Gastrocnemius medialis (tissue), 4 donors: ENCODE measurements around the gene CLRN1. TPM values are rescaled to one million over a fixed set of nuclear protein-coding genes. Genes with fewer than 3 reads are reported as not detected.

Source experiments
- ATAC-seq, 2 donors: fragments of 150-250 bp; one replicate each; pipeline ENCODE4 v1.9.1; 2016
- DNase-seq, 2 donors: peaks; one replicate each; pipeline ENCODE4 v3.0.0-alpha.2; 2019
- H3K27ac ChIP-seq, 4 donors: fragments of 200-600 bp; sonication (generic); 1 replicate in 1 of 4; 2 replicates in 3 of 4; pipeline ENCODE4 v1.5.1; 2016 to 2018; ENCODE audit warnings: mild to moderate bottlenecking in 2 of 4, moderate library complexity in 1 of 4
- H3K27me3 ChIP-seq, 3 donors: fragments of 200-600 bp; sonication (generic) in 2 of 3; 1 replicate in 1 of 3; 2 replicates in 2 of 3; pipeline versions ENCODE4 v1.5.1 to v1.6.0; 2016 to 2019; ENCODE audit warnings: mild to moderate bottlenecking in 1 of 3, moderate library complexity in 1 of 3
- H3K36me3 ChIP-seq, 2 donors: fragments of 200-600 bp; sonication (generic) in 1 of 2; one replicate each; pipeline ENCODE4 v1.5.1; 2017 to 2018
- H3K4me1 ChIP-seq, 2 donors: fragments of 200-600 bp; sonication (generic) in 1 of 2; one replicate each; pipeline ENCODE4 v1.5.1; 2016 to 2017; ENCODE audit warnings: mild to moderate bottlenecking in 2 of 2
- H3K4me3 ChIP-seq, 4 donors: fragments of 200-600 bp; sonication (generic) in 3 of 4; 1 replicate in 1 of 4; 2 replicates in 3 of 4; pipeline ENCODE4 v1.5.1; 2016 to 2019; ENCODE audit warnings: mild to moderate bottlenecking in 2 of 4
- H3K9me3 ChIP-seq, 3 donors: fragments of 200-600 bp; sonication (generic) in 2 of 3; 1 replicate in 1 of 3; 2 replicates in 2 of 3; pipeline ENCODE4 v1.5.1; 2016 to 2019
- POLR2A ChIP-seq, 2 donors: fragments of 450-650 bp; IDR thresholded peaks; one replicate each; pipeline ENCODE4 v1.6.1; 2017; ENCODE audit warnings: antibody characterized with exemption in 2 of 2, mild to moderate bottlenecking in 2 of 2, moderate library complexity in 2 of 2
- in situ Hi-C, 4 donors: fragments of 200-750 bp; cut with MboI; loops; one replicate each; pipeline versions ENCODE4 v1.15.0 to v1.8.0; 2017; ENCODE audit warnings: low sequenced_read_pairs in 4 of 4
- intact Hi-C: fragments of 100-400 bp; cut with DNase I; formaldehyde crosslinking; loops from one replicate; pipeline ENCODE4 v1.15.1; 2023; ENCODE audit warnings: low total_unique reads
- total RNA-seq, 4 donors: library from RNA; depleted of rRNA; stranded (reverse); fragments of >200 nt; gene quantifications; one replicate each; pipeline versions ENCODE4 v1.1.0 to v1.2.3, GENCODE V29; 2016
- TF ChIP-seq, protein P1 (sequence below), 5 experiments: fragments of 450-650 bp in 3 of 5; fragments of 200-600 bp in 2 of 5; sonication (generic) in 2 of 5; IDR thresholded peaks in 4 of 5; conservative IDR thresholded peaks in 1 of 5; 1 replicate in 4 of 5; 2 replicates in 1 of 5; pipeline ENCODE4 v1.5.1; 2016 to 2019; ENCODE audit warnings: antibody characterized with exemption in 5 of 5, mild to moderate bottlenecking in 3 of 5, moderate library complexity in 3 of 5

The CLRN1 gene
- total RNA-seq, 4 donors from 2014 or later, result not detected

DNA sequence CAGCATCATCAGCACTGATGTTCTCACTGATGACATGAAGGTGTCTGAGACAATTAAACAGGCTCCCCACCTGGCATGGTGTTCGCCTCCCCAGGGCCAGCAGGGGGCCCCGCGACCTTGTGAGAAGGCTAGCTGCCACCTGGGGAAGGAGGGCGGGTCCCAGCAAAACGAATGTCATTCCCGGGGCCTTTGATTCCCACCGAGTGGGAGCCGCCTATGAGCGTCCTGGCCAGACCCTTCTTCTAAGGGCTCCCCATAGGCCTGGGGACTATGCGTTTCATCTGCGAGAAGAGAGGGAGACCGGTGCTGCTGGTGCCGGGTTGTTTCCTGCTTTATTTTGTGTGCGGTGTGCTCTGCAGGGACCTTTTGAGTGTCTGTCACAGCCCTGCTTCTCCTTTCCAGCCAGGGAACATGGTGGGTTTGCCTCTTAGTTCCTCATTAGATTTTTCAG lies 46.8 kb downstream of the CLRN1 start:
- in situ Hi-C loops, result no loop called here
- intact Hi-C loops, result loop anchor here (5.0 kb wide), 1 partner anchor 222 kb away; no protein-coding TSS in a partner anchor
- H3K27me3 ChIP-seq, result peaks cover 0 to 3% (median 0%) of the 10 kb centered on the region in 3 donors
- no peak overlapping the region for H3K4me3 ChIP-seq
- no peak overlapping the region for H3K27ac ChIP-seq
- no peak for DNase-seq
- H3K4me1 ChIP-seq, result no peaks in the 10 kb centered on the region
- no peaks in the 10 kb centered on the region for H3K9me3 ChIP-seq
- TF ChIP-seq POLR2A (IDR thresholded peaks at IDR 0.05), result no peak
- TF ChIP-seq, protein P1, sequence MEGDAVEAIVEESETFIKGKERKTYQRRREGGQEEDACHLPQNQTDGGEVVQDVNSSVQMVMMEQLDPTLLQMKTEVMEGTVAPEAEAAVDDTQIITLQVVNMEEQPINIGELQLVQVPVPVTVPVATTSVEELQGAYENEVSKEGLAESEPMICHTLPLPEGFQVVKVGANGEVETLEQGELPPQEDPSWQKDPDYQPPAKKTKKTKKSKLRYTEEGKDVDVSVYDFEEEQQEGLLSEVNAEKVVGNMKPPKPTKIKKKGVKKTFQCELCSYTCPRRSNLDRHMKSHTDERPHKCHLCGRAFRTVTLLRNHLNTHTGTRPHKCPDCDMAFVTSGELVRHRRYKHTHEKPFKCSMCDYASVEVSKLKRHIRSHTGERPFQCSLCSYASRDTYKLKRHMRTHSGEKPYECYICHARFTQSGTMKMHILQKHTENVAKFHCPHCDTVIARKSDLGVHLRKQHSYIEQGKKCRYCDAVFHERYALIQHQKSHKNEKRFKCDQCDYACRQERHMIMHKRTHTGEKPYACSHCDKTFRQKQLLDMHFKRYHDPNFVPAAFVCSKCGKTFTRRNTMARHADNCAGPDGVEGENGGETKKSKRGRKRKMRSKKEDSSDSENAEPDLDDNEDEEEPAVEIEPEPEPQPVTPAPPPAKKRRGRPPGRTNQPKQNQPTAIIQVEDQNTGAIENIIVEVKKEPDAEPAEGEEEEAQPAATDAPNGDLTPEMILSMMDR (IDR thresholded peaks at IDR 0.05 in 4 of 5, conservative IDR thresholded peaks at IDR 0.05 in 1 of 5), result no peak
- ATAC-seq, result no peak
- H3K36me3 ChIP-seq, result no peaks in the 10 kb centered on the region

GRCh38 chr3:150922611-150923010 lies 49.9 kb downstream of the CLRN1 start:
- intact Hi-C loops, result no loop called here

GRCh38 chr3:150921209-150921608 lies 51.3 kb downstream of the CLRN1 start:
- DNase-seq (no peak), ATAC-seq (no peak)
- Histone ChIP-seq H3K36me3 (no peaks in the 10 kb centered on the region), H3K4me1 (no peaks in the 10 kb centered on the region), H3K27ac (no peak overlapping the region), H3K4me3 (no peak overlapping the region), H3K27me3 (peaks cover 0 to 3% (median 0%) of the 10 kb centered on the region in 3 donors), H3K9me3 (no peaks in the 10 kb centered on the region)
- TF ChIP-seq, protein P1 (IDR thresholded peaks at IDR 0.05 in 4 of 5, conservative IDR thresholded peaks at IDR 0.05 in 1 of 5), result no peak
- no peak for TF ChIP-seq POLR2A (IDR thresholded peaks at IDR 0.05)
- in situ Hi-C loops, result loop anchor here in 1 of 4 donors (25.0 kb wide), 1 partner anchor 216 kb away; no protein-coding TSS in a partner anchor
- intact Hi-C loops, result no loop called here

More at GRCh38 chr3:150922611-150923010, 49.9 kb downstream of the CLRN1 start:
- in situ Hi-C loops, result loop anchor here in 1 of 4 donors (25.0 kb wide), 1 partner anchor 215 kb away; no protein-coding TSS in a partner anchor
- TF ChIP-seq, protein P1 (IDR thresholded peaks at IDR 0.05 in 4 of 5, conservative IDR thresholded peaks at IDR 0.05 in 1 of 5), result no peak
- Histone ChIP-seq H3K27ac (no peak overlapping the region), H3K36me3 (no peaks in the 10 kb centered on the region), H3K4me1 (no peaks in the 10 kb centered on the region), H3K9me3 (no peaks in the 10 kb centered on the region), H3K27me3 (peaks cover 0 to 3% (median 0%) of the 10 kb centered on the region in 3 donors), H3K4me3 (no peak overlapping the region)
- DNase-seq (no peak), ATAC-seq (no peak)

DNA sequence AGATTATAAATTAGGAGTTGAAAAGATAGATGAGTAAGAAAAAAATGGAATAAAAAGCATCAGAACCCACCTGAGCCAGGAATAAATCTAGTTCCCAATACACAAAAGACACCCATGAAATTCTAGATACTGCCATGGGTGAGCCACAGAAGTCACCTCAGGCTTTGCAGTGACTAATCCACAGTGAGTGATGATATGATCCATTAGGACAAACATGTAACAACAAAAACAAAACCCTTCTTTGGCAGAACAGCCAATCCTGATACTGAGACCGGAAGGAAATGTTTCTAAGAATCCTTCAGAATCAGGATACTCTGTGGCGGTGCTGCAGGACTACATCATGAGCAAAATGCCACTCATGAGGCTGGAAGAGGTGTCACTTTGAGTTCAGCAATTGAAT lies 52.3 kb downstream of the CLRN1 start:
- in situ Hi-C loops, result loop anchor here in 1 of 4 donors (25.0 kb wide), 1 partner anchor 217 kb away; no protein-coding TSS in a partner anchor
- intact Hi-C loops, result no loop called here

More for the DNA sequence above, 52.3 kb downstream of the CLRN1 start:
- no peaks in the 10 kb centered on the region for H3K27me3 ChIP-seq
- no peaks in the 10 kb centered on the region for H3K36me3 ChIP-seq
- H3K9me3 ChIP-seq, result no peaks in the 10 kb centered on the region
- DNase-seq, result no peak
- no peak overlapping the region for H3K27ac ChIP-seq
- TF ChIP-seq, protein P1 (IDR thresholded peaks at IDR 0.05 in 4 of 5, conservative IDR thresholded peaks at IDR 0.05 in 1 of 5), result no peak
- no peak for TF ChIP-seq POLR2A (IDR thresholded peaks at IDR 0.05)
- ATAC-seq, result no peak
- no peaks in the 10 kb centered on the region for H3K4me1 ChIP-seq
- H3K4me3 ChIP-seq, result no peak overlapping the region
